GM12874 (cell line): ENCODE measurements around the gene NUTM1.

Experiments
- TF ChIP-seq, protein P1 (sequence below): IDR thresholded peaks from 2 replicates; pipeline ENCODE4 v1.5.1; 2011; ENCODE audit warnings: low read depth, mild to moderate bottlenecking, control low read depth, low read length, moderate library complexity; ENCODE audit not compliant: insufficient read depth

Gene NUTM1

DNA sequence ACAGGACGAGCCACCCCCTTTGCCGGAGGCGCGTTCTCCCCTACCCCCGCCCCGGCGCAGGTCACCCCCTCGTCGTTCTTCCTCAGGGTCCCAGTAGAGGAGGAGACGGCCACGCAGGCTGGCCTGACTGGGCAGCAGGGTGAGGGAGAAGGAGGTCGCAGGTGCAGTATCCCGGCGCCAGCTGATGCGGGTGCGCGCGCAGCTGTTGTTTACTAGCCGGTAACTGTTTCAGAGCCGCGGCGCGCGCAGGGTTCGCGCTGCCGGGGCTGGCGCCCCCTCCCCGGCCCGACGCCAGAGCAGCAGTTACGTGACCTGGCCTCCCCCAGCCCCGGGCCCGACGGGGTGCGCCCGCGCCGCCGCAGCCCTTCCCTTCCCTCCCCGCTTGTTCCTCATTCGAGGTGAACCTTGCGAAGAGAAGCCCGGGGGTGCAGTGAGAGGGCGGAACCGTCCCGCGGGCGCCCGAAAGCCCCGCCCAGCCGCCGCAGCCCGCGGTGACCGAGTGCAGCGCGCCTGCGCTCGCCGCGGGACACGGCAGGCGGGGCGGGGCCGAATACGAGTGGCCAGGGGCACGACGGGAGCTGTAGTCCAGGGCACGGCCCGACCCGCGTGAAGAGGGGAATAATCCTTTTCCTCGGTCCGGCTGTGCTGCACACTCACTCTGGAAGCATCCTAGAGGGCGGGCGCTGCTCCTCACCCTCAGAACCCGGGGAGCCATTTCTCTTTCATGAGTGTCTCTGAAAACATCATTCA lies 5.4 kb upstream of the NUTM1 start, which contains the start of gene SLC12A6:
SLC12A6 (minus strand) TSS at position 225 of the 750 bp plus-strand sequence. CDS start 1,101 bp downstream, outside the sequence.
- TF ChIP-seq, protein P1, sequence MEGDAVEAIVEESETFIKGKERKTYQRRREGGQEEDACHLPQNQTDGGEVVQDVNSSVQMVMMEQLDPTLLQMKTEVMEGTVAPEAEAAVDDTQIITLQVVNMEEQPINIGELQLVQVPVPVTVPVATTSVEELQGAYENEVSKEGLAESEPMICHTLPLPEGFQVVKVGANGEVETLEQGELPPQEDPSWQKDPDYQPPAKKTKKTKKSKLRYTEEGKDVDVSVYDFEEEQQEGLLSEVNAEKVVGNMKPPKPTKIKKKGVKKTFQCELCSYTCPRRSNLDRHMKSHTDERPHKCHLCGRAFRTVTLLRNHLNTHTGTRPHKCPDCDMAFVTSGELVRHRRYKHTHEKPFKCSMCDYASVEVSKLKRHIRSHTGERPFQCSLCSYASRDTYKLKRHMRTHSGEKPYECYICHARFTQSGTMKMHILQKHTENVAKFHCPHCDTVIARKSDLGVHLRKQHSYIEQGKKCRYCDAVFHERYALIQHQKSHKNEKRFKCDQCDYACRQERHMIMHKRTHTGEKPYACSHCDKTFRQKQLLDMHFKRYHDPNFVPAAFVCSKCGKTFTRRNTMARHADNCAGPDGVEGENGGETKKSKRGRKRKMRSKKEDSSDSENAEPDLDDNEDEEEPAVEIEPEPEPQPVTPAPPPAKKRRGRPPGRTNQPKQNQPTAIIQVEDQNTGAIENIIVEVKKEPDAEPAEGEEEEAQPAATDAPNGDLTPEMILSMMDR, result no peak

DNA sequence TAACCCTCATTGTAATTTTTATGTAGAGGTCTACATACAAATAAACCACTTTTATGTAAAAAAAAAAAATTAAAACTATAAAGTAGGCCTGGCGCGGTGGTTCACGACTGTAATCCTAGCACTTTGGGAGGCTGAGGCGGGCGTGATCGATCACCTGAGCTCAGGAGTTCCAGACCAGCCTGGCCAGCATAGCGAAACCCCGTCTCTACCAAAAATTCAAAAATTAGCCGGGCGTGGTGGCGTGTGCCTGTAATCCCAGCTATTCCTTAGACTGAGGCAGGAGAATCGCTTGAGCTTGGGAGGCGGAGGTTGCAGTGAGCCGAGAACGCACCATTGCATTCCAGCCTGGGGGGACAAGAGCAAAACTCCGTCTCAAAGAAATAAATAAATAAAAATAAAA lies 4.8 kb upstream of the NUTM1 start:
- TF ChIP-seq, protein P1, result no peak

DNA sequence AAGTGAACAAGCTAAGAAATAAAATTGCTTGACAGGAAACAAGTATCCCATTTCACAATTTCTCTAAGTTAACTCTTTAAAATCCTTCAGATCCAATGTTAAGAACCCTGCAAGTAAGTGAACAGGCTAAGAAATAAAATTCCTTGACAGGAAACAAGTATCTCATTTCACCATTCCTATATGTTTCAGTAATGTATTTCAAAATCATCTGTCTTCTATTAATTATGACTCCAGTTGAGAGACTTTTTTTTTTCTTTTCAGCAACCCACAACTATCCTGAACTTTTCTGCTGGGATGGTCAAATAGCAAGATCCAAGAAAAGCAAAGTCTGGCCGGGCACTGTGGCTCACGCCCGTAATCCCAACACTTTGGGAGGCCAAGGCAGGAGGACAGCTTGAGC lies 3.2 kb upstream of the NUTM1 start:
- TF ChIP-seq, protein P1, result no peak

DNA sequence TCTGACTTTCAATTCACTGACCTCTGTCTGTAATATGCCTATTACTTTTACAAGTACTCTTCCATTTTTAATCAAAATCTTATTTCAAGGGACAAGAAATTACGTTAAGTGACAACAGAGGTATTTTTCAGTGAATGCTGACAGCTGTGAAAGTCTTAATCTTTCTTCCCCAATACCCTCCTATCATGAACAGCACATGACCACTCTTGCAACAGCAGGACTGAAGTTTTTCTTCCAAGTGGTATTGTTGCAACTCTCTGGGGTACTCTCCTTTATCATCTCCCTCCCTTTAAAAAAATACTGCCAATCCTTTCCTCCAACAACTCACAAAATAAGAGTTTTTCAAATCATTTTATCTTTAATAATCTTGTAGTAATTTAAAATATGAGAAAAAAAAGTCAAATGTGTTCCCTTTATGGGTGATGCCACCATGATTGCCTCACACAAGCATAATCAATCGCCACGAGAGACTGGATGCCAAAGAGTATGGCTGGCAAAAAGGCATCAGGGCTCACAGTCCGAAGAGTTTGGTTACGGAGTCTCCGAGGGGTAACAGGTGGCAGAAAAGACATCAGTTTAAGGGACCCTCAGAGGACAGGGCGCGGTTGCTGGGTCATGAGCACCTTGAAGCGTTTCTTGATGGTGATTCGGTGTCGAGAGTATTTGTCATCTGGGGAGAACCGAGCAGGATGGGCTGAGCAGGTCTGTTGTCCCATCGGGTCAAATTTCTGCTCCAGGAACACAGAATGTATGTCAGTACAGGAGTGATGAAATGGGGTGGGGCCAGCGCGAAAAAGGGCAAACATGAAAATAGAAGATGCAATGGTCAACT lies 1.5 kb upstream of the NUTM1 start:
- TF ChIP-seq, protein P1, result no peak

DNA sequence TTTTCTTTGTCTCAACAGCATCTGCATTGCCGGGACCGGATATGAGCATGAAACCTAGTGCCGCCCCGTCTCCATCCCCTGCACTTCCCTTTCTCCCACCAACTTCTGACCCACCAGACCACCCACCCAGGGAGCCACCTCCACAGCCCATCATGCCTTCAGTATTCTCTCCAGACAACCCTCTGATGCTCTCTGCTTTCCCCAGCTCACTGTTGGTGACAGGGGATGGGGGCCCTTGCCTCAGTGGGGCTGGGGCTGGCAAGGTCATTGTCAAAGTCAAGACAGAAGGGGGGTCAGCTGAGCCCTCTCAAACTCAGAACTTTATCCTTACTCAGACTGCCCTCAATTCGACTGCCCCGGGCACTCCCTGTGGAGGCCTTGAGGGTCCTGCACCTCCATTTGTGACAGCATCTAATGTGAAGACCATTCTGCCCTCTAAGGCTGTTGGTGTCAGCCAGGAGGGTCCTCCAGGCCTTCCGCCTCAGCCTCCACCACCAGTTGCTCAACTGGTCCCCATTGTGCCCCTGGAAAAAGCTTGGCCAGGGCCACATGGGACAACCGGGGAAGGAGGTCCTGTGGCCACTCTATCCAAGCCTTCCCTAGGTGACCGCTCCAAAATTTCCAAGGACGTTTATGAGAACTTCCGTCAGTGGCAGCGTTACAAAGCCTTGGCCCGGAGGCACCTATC lies 5.0 kb downstream of the NUTM1 start:
- TF ChIP-seq, protein P1, result no peak

DNA sequence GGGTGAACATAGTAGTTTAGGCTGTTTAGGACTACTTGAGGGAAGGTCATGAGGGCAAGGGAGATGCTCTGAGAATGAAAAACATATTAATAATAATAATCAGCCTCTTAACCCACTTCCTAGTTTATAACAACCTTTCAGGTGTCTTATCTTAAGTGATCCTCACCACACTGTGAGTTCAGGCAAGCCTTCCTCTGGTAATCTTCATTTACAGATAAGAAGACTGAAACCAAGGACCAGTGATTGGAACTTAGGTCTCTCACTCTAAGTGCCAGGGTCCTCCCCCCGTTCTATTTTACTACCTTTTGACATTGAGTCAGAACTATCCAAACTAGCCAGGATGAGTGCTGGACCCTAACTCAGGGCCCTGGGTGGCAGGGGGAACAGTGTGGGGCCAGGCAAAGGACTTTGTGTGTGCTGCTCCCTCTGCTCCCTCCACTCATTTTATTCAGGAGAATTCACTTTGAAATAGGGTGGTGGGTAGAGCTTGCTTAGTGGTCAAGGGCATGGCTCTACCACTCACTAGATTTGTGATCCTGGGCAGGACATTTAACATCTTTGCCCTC lies 5.7 kb downstream of the NUTM1 start:
- TF ChIP-seq, protein P1, result no peak

DNA sequence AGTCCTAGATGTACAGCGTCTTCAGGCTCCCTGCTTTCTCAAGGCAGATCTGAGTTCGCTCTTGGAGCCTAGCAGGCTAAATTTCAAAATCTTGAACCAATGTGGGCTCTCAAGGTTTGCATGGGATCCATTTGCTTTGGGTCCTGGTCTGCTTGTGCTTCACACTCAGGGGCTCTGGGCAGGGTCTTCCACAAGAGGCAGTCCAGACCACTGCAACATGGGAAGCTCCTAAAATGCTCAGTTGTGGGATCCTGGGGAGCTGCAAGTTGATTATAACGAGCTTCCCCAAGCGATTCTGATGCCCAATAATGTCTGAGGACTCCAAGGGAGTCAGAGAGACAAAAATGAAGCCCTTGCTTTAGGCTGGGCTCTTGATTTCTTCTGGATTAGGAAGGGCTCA lies 6.7 kb downstream of the NUTM1 start:
- TF ChIP-seq, protein P1, result no peak
